Measurements from ENCODE around the gene BCAR3.
A peak's percentile ranks its signal among the peaks of the same experiment; 100 is the strongest.
"Not testable (repeated sequence)": the region's sequence is repeated elsewhere in the genome, so short reads cannot be mapped to it uniquely, and the experiment has no call there.

BCAR3 gene

GRCh38 chr1:93701629-93702028 is 20.0 kb upstream of the BCAR3 start:
- peak; percentile 55 for DNase-seq (ENCODE audit: low spot score)
- no peak for TF ChIP-seq CTCF (IDR thresholded peaks at IDR 0.05; ENCODE audit: borderline replicate concordance, control extremely low read depth, extremely low read depth, insufficient read depth, missing control alignments)
- in situ Hi-C loops (cut with MboI; ENCODE audit: low sequenced_read_pairs, unreplicated experiment) = no loop called here

GRCh38 chr1:93700532-93701469 is 19.2 kb upstream of the BCAR3 start:
- TF ChIP-seq CTCF (IDR thresholded peaks at IDR 0.05; ENCODE audit: borderline replicate concordance, control extremely low read depth, extremely low read depth, insufficient read depth, missing control alignments) = no peak
- in situ Hi-C loops (cut with MboI; ENCODE audit: low sequenced_read_pairs, unreplicated experiment) = no loop called here
- DNase-seq (ENCODE audit: low spot score) = no peak

DNA sequence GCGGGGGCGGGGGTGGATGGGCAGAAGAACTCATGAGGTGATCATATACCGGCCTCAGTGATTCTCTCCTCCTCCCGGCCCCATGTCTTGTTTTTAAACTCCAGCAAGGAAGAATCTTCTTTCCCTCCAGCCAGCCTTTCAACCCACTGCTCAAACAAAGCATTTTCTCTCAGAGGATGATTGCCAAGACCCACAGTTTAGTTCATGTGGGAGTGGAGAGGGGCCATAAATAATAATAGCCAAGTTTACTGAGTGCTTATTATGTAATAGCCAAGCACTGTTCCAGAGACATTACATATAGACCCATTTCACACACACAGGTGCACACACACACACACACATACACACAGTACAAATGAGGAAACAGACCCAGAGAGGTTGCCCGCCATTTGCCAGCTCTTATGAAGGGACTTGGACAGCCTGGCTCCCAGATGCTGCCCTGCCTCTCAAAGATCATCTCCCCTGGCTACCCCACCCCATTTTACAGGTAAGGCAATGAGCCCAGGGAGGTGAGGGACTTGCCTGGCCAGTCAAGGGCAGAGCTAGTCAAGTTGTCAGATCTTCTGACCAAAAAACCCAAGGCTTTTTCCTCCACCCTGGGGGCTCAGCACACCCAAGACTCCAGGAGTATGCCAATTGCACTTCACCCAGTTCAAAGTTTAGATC is 18.0 kb upstream of the BCAR3 start:
- in situ Hi-C loops (cut with MboI; ENCODE audit: low sequenced_read_pairs, unreplicated experiment) = no loop called here
- no peak for DNase-seq (ENCODE audit: low spot score)

GRCh38 chr1:93699049-93699384 is 17.4 kb upstream of the BCAR3 start:
- in situ Hi-C loops (cut with MboI; ENCODE audit: low sequenced_read_pairs, unreplicated experiment) = no loop called here
- no peak for DNase-seq (ENCODE audit: low spot score)
- TF ChIP-seq CTCF (IDR thresholded peaks at IDR 0.05; ENCODE audit: borderline replicate concordance, control extremely low read depth, extremely low read depth, insufficient read depth, missing control alignments) = no peak

More for the DNA sequence above, 18.0 kb upstream of the BCAR3 start:
- TF ChIP-seq CTCF (IDR thresholded peaks at IDR 0.05; ENCODE audit: borderline replicate concordance, control extremely low read depth, extremely low read depth, insufficient read depth, missing control alignments) = no peak

GRCh38 chr1:93698329-93699048 is 16.9 kb upstream of the BCAR3 start:
- TF ChIP-seq CTCF (IDR thresholded peaks at IDR 0.05; ENCODE audit: borderline replicate concordance, control extremely low read depth, extremely low read depth, insufficient read depth, missing control alignments) = no peak
- in situ Hi-C loops (cut with MboI; ENCODE audit: low sequenced_read_pairs, unreplicated experiment) = no loop called here
- DNase-seq (ENCODE audit: low spot score) = no peak

- in situ Hi-C loops (cut with MboI; ENCODE audit: low sequenced_read_pairs, unreplicated experiment); DNase-seq (ENCODE audit: low spot score): not testable (repeated sequence)
Observed at GRCh38 chr1:93697566-93697965, 15.9 kb upstream of the BCAR3 start.

Measured in GM13976 (cell line).